K562 (cell line): ENCODE measurements around the gene ANK3. TPM values are rescaled to one million over a fixed set of nuclear protein-coding genes. Genes with fewer than 3 reads are reported as not detected.

Experiments used
- ATAC-seq: fragments of 200-7000 bp; cut with Tn5 transposase; 3 replicates; pipeline ENCODE4 v1.9.1; 2020; ENCODE audit warnings: moderate library complexity
- BruUV-seq: library from RNA; stranded (reverse); fragments of 400-500 nt; replicated peaks from 2 replicates; lab custom pipeline; 2021; lab: Mats Ljungman, UMichigan
- CTCF ChIA-PET: fragments of 300-600 bp; formaldehyde crosslinking; extraction: SDS; loops from one replicate; lab custom pipeline; 2021; ENCODE audit warnings: low intra/inter-chr PET ratio; lab: Yijun Ruan, JAX
- POLR2A ChIA-PET: fragments of 300-600, 350-650 bp; sonication (Branson Sonifier 250); formaldehyde crosslinking; extraction: SDS; loops from one replicate; lab custom pipeline; 2021; ENCODE audit warnings: antibody characterized with exemption, inconsistent platforms; lab: Yijun Ruan, JAX
- DNase-seq, 4 experiments: peaks; one replicate each; pipeline versions ENCODE4 v3.0.0 to v3.0.0-alpha.2; 2011 to 2018; ENCODE audit warnings: low spot score in 3 of 4, mixed read lengths in 3 of 4; ENCODE audit errors: extremely low read depth in 1 of 4
- FAIRE-seq: peaks from 2 replicates; lab custom pipeline; 2011; peaks lifted over from hg19 to GRCh38; lab: Jason Lieb, UNC
- H2AFZ ChIP-seq: 2 replicates; pipeline ENCODE4 v1.6.0; 2011; ENCODE audit warnings: low read depth, low read length, control low read depth, inconsistent platforms
- H3K27ac ChIP-seq: fragments of 200-600 bp; 3 replicates; pipeline ENCODE4 v1.8.0; 2011; ENCODE audit warnings: low read depth, mild to moderate bottlenecking, control low read depth, inconsistent platforms, low read length, moderate library complexity, mixed read lengths; ENCODE audit errors: extremely low read depth
- H3K27me3 ChIP-seq, 2 experiments: fragments of 300-600 bp in 1 of 2; 2 replicates in 1 of 2; 3 replicates in 1 of 2; pipeline versions ENCODE4 v1.6.0 to v1.8.0; 2011; ENCODE audit warnings: inconsistent platforms in 2 of 2, low read length in 2 of 2, mild to moderate bottlenecking in 1 of 2, mixed read lengths in 1 of 2, moderate library complexity in 1 of 2; ENCODE audit not compliant: control insufficient read depth in 2 of 2, insufficient read depth in 2 of 2
- H3K36me3 ChIP-seq: fragments of 300-600 bp; 3 replicates; pipeline ENCODE4 v1.8.0; 2011; ENCODE audit warnings: mild to moderate bottlenecking, low read length, inconsistent platforms; ENCODE audit not compliant: control insufficient read depth, insufficient read depth
- H3K4me1 ChIP-seq, 2 experiments: fragments of 200-600 bp in 1 of 2; replicated peaks in 1 of 2; 2 replicates in 1 of 2; 3 replicates in 1 of 2; pipeline versions ENCODE4 v1.5.1 to v1.8.0; 2011; ENCODE audit warnings: inconsistent platforms in 2 of 2, low read length in 2 of 2, mild to moderate bottlenecking in 1 of 2, mixed read lengths in 1 of 2, moderate library complexity in 1 of 2; ENCODE audit not compliant: control insufficient read depth in 2 of 2, insufficient read depth in 2 of 2
- H3K4me2 ChIP-seq: 2 replicates; pipeline ENCODE4 v1.6.1; 2011; ENCODE audit warnings: low read length, control low read depth, inconsistent platforms, mixed read lengths; ENCODE audit not compliant: insufficient read depth
- H3K4me3 ChIP-seq: fragments of 200-600 bp; sonication (generic), shearing (Covaris generic); 2 replicates; pipeline ENCODE4 v1.5.1; 2016; ENCODE audit warnings: control low read depth, inconsistent platforms
- H3K79me2 ChIP-seq: fragments of 200-600 bp; 3 replicates; pipeline ENCODE4 v1.8.0; 2011; ENCODE audit warnings: low read length, inconsistent platforms; ENCODE audit not compliant: control insufficient read depth, insufficient read depth
- H3K9ac ChIP-seq, 2 experiments: 2 replicates each; pipeline versions ENCODE4 v1.6.0 to v1.6.1; 2011; ENCODE audit warnings: low read depth in 2 of 2, low read length in 2 of 2, control low read depth in 1 of 2, inconsistent platforms in 1 of 2, mild to moderate bottlenecking in 1 of 2, mixed read lengths in 1 of 2; ENCODE audit not compliant: insufficient read depth in 1 of 2
- H3K9me1 ChIP-seq: one replicate; pipeline ENCODE4 v1.6.0; 2011; ENCODE audit warnings: inconsistent platforms, mild to moderate bottlenecking, low read length, moderate library complexity; ENCODE audit not compliant: control insufficient read depth, insufficient read depth
- H3K9me3 ChIP-seq: replicated peaks from 2 replicates; pipeline ENCODE4 v1.5.1; 2011; ENCODE audit warnings: low read depth, low read length, inconsistent platforms; ENCODE audit not compliant: control insufficient read depth, insufficient read depth
- H4K20me1 ChIP-seq: replicated peaks from 2 replicates; pipeline ENCODE4 v1.6.1; 2011; ENCODE audit warnings: low read length, inconsistent platforms, mixed read lengths; ENCODE audit not compliant: control insufficient read depth, insufficient read depth
- C11orf30 ChIP-seq: fragments of 450-650 bp; IDR thresholded peaks from 2 replicates; pipeline ENCODE4 v1.6.1; 2016; ENCODE audit warnings: low read depth, mild to moderate bottlenecking
- E2F5 ChIP-seq: sonication (generic); formaldehyde crosslinking; IDR thresholded peaks from 2 replicates; pipeline ENCODE4 v1.8.0; 2022; ENCODE audit warnings: mild to moderate bottlenecking, missing genetic modification reagents
- GATAD2B ChIP-seq: fragments of 450-650 bp; IDR thresholded peaks from 2 replicates; pipeline ENCODE4 v1.6.1; 2017; ENCODE audit warnings: mild to moderate bottlenecking, borderline replicate concordance
- GTF3C2 ChIP-seq: IDR thresholded peaks from 3 replicates; pipeline ENCODE4 v1.6.1; 2011; ENCODE audit warnings: borderline replicate concordance, mild to moderate bottlenecking, moderate library complexity; ENCODE audit not compliant: insufficient read length; ENCODE audit errors: extremely low read depth
- HNRNPL ChIP-seq: fragments of 200-400 bp; formaldehyde crosslinking; IDR thresholded peaks from 2 replicates; pipeline ENCODE4 v1.6.1; 2017; ENCODE audit warnings: low read depth, mild to moderate bottlenecking, low read length
- IRF1 ChIP-seq: sonication (generic); formaldehyde crosslinking; IDR thresholded peaks from 2 replicates; pipeline ENCODE4 v1.8.0; 2022; ENCODE audit warnings: missing genetic modification reagents, mild to moderate bottlenecking, borderline replicate concordance
- JUND ChIP-seq, 2 experiments: IDR thresholded peaks; 2 replicates in 1 of 2; 3 replicates in 1 of 2; pipeline ENCODE4 v1.6.1; 2011; ENCODE audit warnings: borderline replicate concordance in 2 of 2, low read depth in 2 of 2, low read length in 2 of 2, improper control_type of control experiment in 1 of 2, missing biosample characterization in 1 of 2, missing genetic modification characterization in 1 of 2, missing genetic modification reagents in 1 of 2
- MAFF ChIP-seq: IDR thresholded peaks from 2 replicates; pipeline ENCODE4 v1.6.1; 2012; ENCODE audit warnings: low read length, improper control_type of control experiment
- MAFG ChIP-seq: fragments of 450-650 bp; conservative IDR thresholded peaks from 2 replicates; pipeline ENCODE4 v1.6.1; 2016; ENCODE audit warnings: missing genetic modification characterization, missing compliant biosample characterization
- MAFK ChIP-seq: IDR thresholded peaks from 2 replicates; pipeline ENCODE4 v1.6.1; 2011; ENCODE audit warnings: low read length, improper control_type of control experiment
- NFATC3 ChIP-seq: fragments of 450-650 bp; IDR thresholded peaks from 2 replicates; pipeline ENCODE4 v1.6.1; 2017; ENCODE audit warnings: mild to moderate bottlenecking
- NFE2 ChIP-seq: IDR thresholded peaks from 2 replicates; pipeline ENCODE4 v1.6.1; 2014; ENCODE audit warnings: antibody characterized with exemption, low read depth
- NFXL1 ChIP-seq: fragments of 450-650 bp; formaldehyde crosslinking; IDR thresholded peaks from 2 replicates; pipeline ENCODE4 v1.4.0; 2021; ENCODE audit warnings: mild to moderate bottlenecking
- SRSF7 ChIP-seq: fragments of 200-400 bp; formaldehyde crosslinking; optimal IDR thresholded peaks from 2 replicates; pipeline ENCODE3; 2017; ENCODE audit warnings: mild to moderate bottlenecking, low read depth, low read length
- YY1 ChIP-seq, 3 experiments: IDR thresholded peaks; 2 replicates each; pipeline ENCODE4 v1.6.1; 2011; ENCODE audit warnings: low read length in 2 of 3, mild to moderate bottlenecking in 2 of 3, moderate library complexity in 2 of 3, borderline replicate concordance in 1 of 3, control low read depth in 1 of 3, low read depth in 1 of 3; ENCODE audit not compliant: insufficient read depth in 3 of 3, insufficient replicate concordance in 2 of 3, control insufficient read depth in 1 of 3, insufficient read length in 1 of 3; ENCODE audit errors: extremely low read depth in 1 of 3
- ZNF316 ChIP-seq: fragments of 450-650 bp; IDR thresholded peaks from 2 replicates; pipeline ENCODE4 v1.6.1; 2016
- ZNF561 ChIP-seq: fragments of 450-650 bp; formaldehyde crosslinking; conservative IDR thresholded peaks from 2 replicates; pipeline ENCODE4 v1.4.0; 2020; ENCODE audit warnings: mild to moderate bottlenecking, moderate library complexity
- WGBS: fragments of 100-300 bp; shearing (Covaris generic); methylation state at CpG from one replicate; pipeline ENCODE4 v1.1.6; 2016; ENCODE audit warnings: low coverage, mixed read lengths; ENCODE audit not compliant: insufficient coverage; ENCODE audit errors: missing lambda C conversion rate; 5-methylcytosine and 5-hydroxymethylcytosine counted together
- in situ Hi-C: fragments of 300-500 bp; cut with MboI; formaldehyde crosslinking; loops from 4 replicates; pipeline ENCODE4 v1.15.0; 2018; ENCODE audit warnings: inconsistent platforms, mixed read lengths
- intact Hi-C: fragments of 100-400 bp; cut with micrococcal nuclease; formaldehyde crosslinking; loops from 2 replicates; pipeline ENCODE4 v1.14.2; 2022
- polyA plus RNA-seq, 8 experiments: library from polyadenylated mRNA; depleted of rRNA in 4 of 8; stranded (reverse) in 5 of 8; unstranded in 3 of 8; fragments of >200 nt; fragmentation: Nextera tagmentation in 2 of 8; fragmentation: Illumina TruSeq in 1 of 8; extraction: Ambion mirVana in 2 of 8; extraction: Trizol in 1 of 8; gene quantifications; 2 replicates each; pipeline versions ENCODE4 v1.2.1 to v1.2.3, GENCODE V29; 2011 to 2014; ENCODE audit warnings: inconsistent platforms in 1 of 8, missing spikeins in 1 of 8
- total RNA-seq, 7 experiments: library from RNA; depleted of rRNA in 6 of 7; stranded (reverse); fragments of >200 nt in 6 of 7; fragmentation: Illumina TruSeq in 2 of 7; extraction: Trizol in 2 of 7; gene quantifications; 2 replicates each; pipeline versions ENCODE4 v1.2.1 to v1.2.3, GENCODE V29; 2011 to 2021; ENCODE audit warnings: low replicate concordance in 1 of 7

ANK3 gene
- total and polyA plus RNA-seq, 9 of the 15 experiments (the other 6 are each of a cell fraction or from before 2014, with no cell fraction given), result 10.0 to 32.3 (median 17.9) TPM

- H3K4me2 ChIP-seq, result peak overlapping the region; percentile 22; the same call in 1 of the 2 replicates
- CTCF ChIA-PET, result no interaction called here
- no TSS peak for BruUV-seq
- no peak for TF ChIP-seq ZNF561 (CRISPR knock-in tag)
- no peak for TF ChIP-seq NFXL1
- TF ChIP-seq GATAD2B, result 0 out of 2 replicates have a peak, but pooled peaks have one; percentile 2
- TF ChIP-seq ZNF316, result peak; percentile 58; the same call in 1 of the 2 replicates
- TF ChIP-seq C11orf30, result peak; percentile 76
- TF ChIP-seq SRSF7, result no peak
- TF ChIP-seq MAFG (tag), result peak; percentile 66
- no peak for TF ChIP-seq IRF1 (CRISPR knock-in tag)
- no peak for TF ChIP-seq GTF3C2
- TF ChIP-seq JUND (IDR thresholded peaks at IDR 0.05; ENCODE audit: borderline replicate concordance, low read depth, low read length), result no peak
- 0 out of 3 replicates have a peak, but pooled peaks have one; percentile 38 for TF ChIP-seq JUND (tag; IDR thresholded peaks at IDR 0.05; ENCODE audit: borderline replicate concordance, low read depth, low read length)
- peak; percentile 42; the same call in 1 of the 2 replicates for TF ChIP-seq E2F5
- no peak for TF ChIP-seq NFATC3
- TF ChIP-seq MAFF, result peak; percentile 12; the same call in 1 of the 2 replicates
- peak; percentile 46; the same call in 1 of the 2 replicates for TF ChIP-seq MAFK
- TF ChIP-seq YY1 (IDR thresholded peaks at IDR 0.05; ENCODE audit: borderline replicate concordance in 1 of 3, control insufficient read depth in 1 of 3, extremely low read depth in 1 of 3, insufficient read depth in 3 of 3, insufficient read length in 1 of 3, insufficient replicate concordance in 2 of 3, low read depth in 1 of 3, low read length in 2 of 3), result no peak
- TF ChIP-seq NFE2, result peak; percentile 80
- no peak for TF ChIP-seq HNRNPL
Observed at GRCh38 chr10:60352105-60352504, 37.6 kb downstream of the ANK3 start.

More at GRCh38 chr10:60352105-60352504, 37.6 kb downstream of the ANK3 start:
- Histone ChIP-seq H3K27ac (peak overlapping the region; percentile 18; the same call in 2 of the 3 replicates), H3K4me1 (peaks cover 5 to 67% of the 10 kb centered on the region in 2 experiments), H3K9me3 (no peaks in the 10 kb centered on the region), H3K79me2 (no peaks in the 10 kb centered on the region), H3K36me3 (no peaks in the 10 kb centered on the region), H3K9ac (peak overlapping the region in 1 of 2 experiments; percentile 7; a peak in 1 of 4 replicates), H4K20me1 (no peaks in the 10 kb centered on the region), H2AFZ (peak overlapping the region; percentile 96), H3K4me3 (no peak overlapping the region), H3K9me1 (no peaks in the 10 kb centered on the region), H3K27me3 (no peaks in the 10 kb centered on the region)
- DNase-seq (peak in 1 of 4 experiments; percentile 44), FAIRE-seq (no peak), ATAC-seq (peak; percentile 46)
- POLR2A ChIA-PET, result interaction anchor here (0.5 to 2.2 kb wide), 3 partner anchors 10 to 52 kb away, joined by 3 to 7 read pairs (median 4); no protein-coding TSS in a partner anchor
- intact Hi-C loops (loop anchor here (5.0 kb wide), 1 partner anchor 115 kb away; no protein-coding TSS in a partner anchor), in situ Hi-C loops (no loop called here)
- WGBS, result 39% methylated on average over 5 of the region's 5 CpGs
